ENCODE results near the gene ERP27. TPM values are rescaled to one million over a fixed set of nuclear protein-coding genes. Genes with fewer than 3 reads are reported as not detected.
A peak's percentile ranks its signal among the peaks of the same experiment; 100 is the strongest.

The ERP27 gene
- total and polyA plus RNA-seq, 2 of the 8 experiments (the other 6 are each of a cell fraction or from before 2014, with no cell fraction given): not detected

DNA sequence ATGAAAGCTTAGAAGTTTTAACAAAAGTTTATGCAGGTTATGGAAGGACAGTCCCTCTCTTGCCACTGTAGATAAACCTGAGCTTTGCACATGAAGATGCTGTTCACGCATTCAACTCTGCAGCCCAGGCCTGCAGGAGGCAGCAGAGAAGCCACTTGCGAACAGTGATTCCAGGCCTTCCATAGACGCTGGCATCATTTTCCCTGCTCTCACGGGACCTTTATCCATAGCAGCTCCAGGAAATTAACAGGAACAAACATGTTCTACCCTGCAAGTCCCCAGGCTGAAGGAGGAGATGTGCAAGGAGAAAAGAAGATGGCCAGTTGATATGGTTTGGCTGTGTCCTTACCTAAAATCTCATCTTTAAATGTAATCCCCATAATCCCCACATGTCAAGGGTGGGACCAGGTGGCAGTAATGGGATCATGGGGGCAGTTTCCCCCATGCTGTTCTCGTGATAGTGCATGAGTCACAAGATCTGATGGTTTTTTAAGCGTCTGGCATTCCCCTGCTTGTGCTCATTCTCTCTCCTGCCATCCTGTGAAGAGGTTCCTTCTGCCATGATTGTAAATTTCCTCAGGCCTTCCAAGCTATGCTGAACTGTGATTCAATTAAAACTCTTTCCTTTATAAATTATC, 2.0 kb downstream of the ERP27 start:
- peak overlapping the region; percentile 19; the same call in 1 of the 2 replicates for H2AFZ ChIP-seq (ENCODE audit: low read length)
- 77% methylated on average over 6 of the region's 6 CpGs; no CpG with 5 or more reads in 1 of the 2 experiments for WGBS, 2 experiments (ENCODE audit: extremely low coverage in 1 of 2, insufficient coverage in 1 of 2, insufficient read length in 1 of 2, insufficient replicate concordance in 2 of 2, low coverage in 1 of 2, low lambda C conversion rate in 2 of 2, missing lambda C conversion rate in 1 of 2)
- TF ChIP-seq RAD21 (IDR thresholded peaks at IDR 0.05 in 1 of 2, conservative IDR thresholded peaks at IDR 0.05 in 1 of 2; ENCODE audit: low read depth in 2 of 2, low read length in 2 of 2) (peak; percentile 60), EGR1 (IDR thresholded peaks at IDR 0.05; ENCODE audit: borderline replicate concordance, low read depth, low read length) (no peak), ZNF274 (IDR thresholded peaks at IDR 0.05; ENCODE audit: borderline replicate concordance, extremely low read depth, low read length) (no peak), BCL11A (IDR thresholded peaks at IDR 0.05; ENCODE audit: low read depth in 2 of 2, low read length in 2 of 2) (no peak), SIN3A (conservative IDR thresholded peaks at IDR 0.05 in 1 of 2, IDR thresholded peaks at IDR 0.05 in 1 of 2; ENCODE audit: low read depth in 1 of 2, low read length in 2 of 2) (no peak), SRF (IDR thresholded peaks at IDR 0.05; ENCODE audit: low read depth, low read length) (no peak), SP4 (IDR thresholded peaks at IDR 0.05; ENCODE audit: low read length) (no peak), KDM4A (IDR thresholded peaks at IDR 0.05; ENCODE audit: low read depth, low read length, severe bottlenecking) (no peak), BRCA1 (IDR thresholded peaks at IDR 0.05; ENCODE audit: low read depth, low read length) (no peak)
- TF ChIP-seq, protein P1, sequence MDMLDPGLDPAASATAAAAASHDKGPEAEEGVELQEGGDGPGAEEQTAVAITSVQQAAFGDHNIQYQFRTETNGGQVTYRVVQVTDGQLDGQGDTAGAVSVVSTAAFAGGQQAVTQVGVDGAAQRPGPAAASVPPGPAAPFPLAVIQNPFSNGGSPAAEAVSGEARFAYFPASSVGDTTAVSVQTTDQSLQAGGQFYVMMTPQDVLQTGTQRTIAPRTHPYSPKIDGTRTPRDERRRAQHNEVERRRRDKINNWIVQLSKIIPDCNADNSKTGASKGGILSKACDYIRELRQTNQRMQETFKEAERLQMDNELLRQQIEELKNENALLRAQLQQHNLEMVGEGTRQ (IDR thresholded peaks at IDR 0.05; ENCODE audit: low read length): no peak

More for the DNA sequence above, 2.0 kb downstream of the ERP27 start:
- Histone ChIP-seq H3K23me2 (ENCODE audit: low read depth, low read length) (no peaks in the 10 kb centered on the region), H4K8ac (ENCODE audit: extremely low read depth, insufficient read depth, low read length) (no peak overlapping the region), H3K4me1 (replicated peaks in 1 of 4; ENCODE audit: control insufficient read depth in 3 of 4, insufficient read depth in 4 of 4, low read length in 3 of 4) (no peaks in the 10 kb centered on the region), H3K18ac (ENCODE audit: extremely low read depth, low read length) (no peak overlapping the region), H3K4me2 (ENCODE audit: insufficient read depth in 1 of 2, low read depth in 2 of 2, low read length in 2 of 2) (no peak overlapping the region), H2BK120ac (replicated peaks; ENCODE audit: low read depth, low read length) (no peak overlapping the region), H3K14ac (ENCODE audit: insufficient read length) (no peak overlapping the region), H3K79me1 (ENCODE audit: low read depth, low read length) (no peaks in the 10 kb centered on the region), H3K36me3 (ENCODE audit: control insufficient read depth in 2 of 4, insufficient read depth in 4 of 4, low read length in 3 of 4) (no peaks in the 10 kb centered on the region), H3K9me3 (ENCODE audit: insufficient read depth in 2 of 2, low read depth in 1 of 2, low read length in 1 of 2) (no peaks in the 10 kb centered on the region), H3K9ac (replicated peaks in 1 of 4; ENCODE audit: extremely low read depth in 1 of 4, low read depth in 3 of 4, low read length in 3 of 4) (no peak overlapping the region), H2BK5ac (ENCODE audit: low read depth, low read length) (no peak overlapping the region), H4K5ac (ENCODE audit: insufficient read length, low read depth, low read length) (no peak overlapping the region), H2AK5ac (ENCODE audit: low read depth, low read length) (no peak overlapping the region), H3K27me3 (replicated peaks in 1 of 4; ENCODE audit: control insufficient read depth in 3 of 4, extremely low read depth in 1 of 4, insufficient read depth in 3 of 4, low read length in 3 of 4) (no peaks in the 10 kb centered on the region), H2BK20ac (ENCODE audit: low read length) (no peak overlapping the region), H3K4ac (replicated peaks; ENCODE audit: insufficient read length, low read depth, low read length) (no peak overlapping the region), H2BK15ac (ENCODE audit: low read length) (no peak overlapping the region), H3K4me3 (ENCODE audit: extremely low read depth in 1 of 4, insufficient read depth in 2 of 4, low read depth in 3 of 4, low read length in 4 of 4) (no peak overlapping the region), H4K91ac (replicated peaks; ENCODE audit: insufficient read length, low read length) (no peak overlapping the region), H3K27ac (ENCODE audit: low read depth, low read length) (no peak overlapping the region), H4K20me1 (replicated peaks in 1 of 2; ENCODE audit: control insufficient read depth in 1 of 2, insufficient read depth in 2 of 2, low read length in 2 of 2) (no peaks in the 10 kb centered on the region), H2BK12ac (ENCODE audit: low read depth, low read length) (no peak overlapping the region), H3K23ac (ENCODE audit: insufficient read length) (no peak overlapping the region), H3K56ac (replicated peaks; ENCODE audit: insufficient read length, low read depth, low read length) (no peak overlapping the region), H3K79me2 (ENCODE audit: control insufficient read depth in 1 of 2, insufficient read depth in 2 of 2, low read length in 2 of 2) (no peaks in the 10 kb centered on the region)
- CTCF ChIA-PET (ENCODE audit: partially characterized antibody): interaction anchor here (0.6 to 3.5 kb wide), 42 partner anchors 9 to 225 kb away, joined by 3 to 23 read pairs (median 5); partner anchors contain the start of genes ARHGDIB, ART4 and PDE6H
- FAIRE-seq (peak; percentile 84), DNase-seq (ENCODE audit: low read depth in 1 of 2, low spot score in 2 of 2) (peak in 1 of 2 experiments; percentile 51)
- POLR2A ChIA-PET (ENCODE audit: partially characterized antibody): interaction anchor here (1.3 kb wide), 1 partner anchor 43 kb away, joined by 3 read pairs; no protein-coding TSS in a partner anchor

All from H1 (cell line).